Measurements from ENCODE around the gene TCF25.

Gene TCF25

GRCh38 chr16:89919535-89920406, 46.4 kb downstream of the TCF25 start:
- Mint-ChIP-seq H3K4me3 (peak overlapping the region; percentile 50), H3K9me3 (no peaks in the 10 kb centered on the region), H3K27me3 (ENCODE audit: low read depth, poor library complexity) (no peaks in the 10 kb centered on the region), H3K36me3 (ENCODE audit: low read depth) (no peaks in the 10 kb centered on the region), H3K27ac (no peak overlapping the region), H3K4me1 (peaks cover 48% of the 10 kb centered on the region)
- TF ChIP-seq CTCF (IDR thresholded peaks at IDR 0.05): no peak
- no peak for DNase-seq

GRCh38 chr16:89920723-89921122, 47.3 kb downstream of the TCF25 start:
- peaks cover 49% of the 10 kb centered on the region for H3K4me1 Mint-ChIP-seq
- no peaks in the 10 kb centered on the region for H3K27me3 Mint-ChIP-seq (ENCODE audit: low read depth, poor library complexity)
- H3K4me3 Mint-ChIP-seq: peak overlapping the region; percentile 70
- DNase-seq: no peak
- no peak overlapping the region for H3K27ac Mint-ChIP-seq
- H3K9me3 Mint-ChIP-seq: no peaks in the 10 kb centered on the region
- no peaks in the 10 kb centered on the region for H3K36me3 Mint-ChIP-seq (ENCODE audit: low read depth)
- TF ChIP-seq CTCF (IDR thresholded peaks at IDR 0.05): no peak

GRCh38 chr16:89921131-89921701, 47.8 kb downstream of the TCF25 start:
- H3K9me3 Mint-ChIP-seq: no peaks in the 10 kb centered on the region
- TF ChIP-seq CTCF (IDR thresholded peaks at IDR 0.05): no peak
- DNase-seq: no peak
- peaks cover 49% of the 10 kb centered on the region for H3K4me1 Mint-ChIP-seq
- H3K27me3 Mint-ChIP-seq (ENCODE audit: low read depth, poor library complexity): no peaks in the 10 kb centered on the region
- peak overlapping the region; percentile 94 for H3K4me3 Mint-ChIP-seq
- no peaks in the 10 kb centered on the region for H3K36me3 Mint-ChIP-seq (ENCODE audit: low read depth)
- no peak overlapping the region for H3K27ac Mint-ChIP-seq

- no peaks in the 10 kb centered on the region for H3K36me3 Mint-ChIP-seq (ENCODE audit: low read depth)
- H3K27ac Mint-ChIP-seq: peak overlapping the region; percentile 91
Observed at GRCh38 chr16:89921702-89922476, 48.5 kb downstream of the TCF25 start.

GRCh38 chr16:89922477-89922883, 49.1 kb downstream of the TCF25 start:
- TF ChIP-seq CTCF (IDR thresholded peaks at IDR 0.05): no peak
- H3K27me3 Mint-ChIP-seq (ENCODE audit: low read depth, poor library complexity): no peaks in the 10 kb centered on the region
- peak; percentile 72 for DNase-seq
- no peaks in the 10 kb centered on the region for H3K36me3 Mint-ChIP-seq (ENCODE audit: low read depth)
- H3K9me3 Mint-ChIP-seq: no peaks in the 10 kb centered on the region
- peak overlapping the region; percentile 94 for H3K4me3 Mint-ChIP-seq
- peak overlapping the region; percentile 97 for H3K27ac Mint-ChIP-seq
- H3K4me1 Mint-ChIP-seq: peaks cover 48% of the 10 kb centered on the region

More at GRCh38 chr16:89921702-89922476, 48.5 kb downstream of the TCF25 start:
- peak overlapping the region; percentile 94 for H3K4me3 Mint-ChIP-seq
- no peaks in the 10 kb centered on the region for H3K27me3 Mint-ChIP-seq (ENCODE audit: low read depth, poor library complexity)
- peaks cover 49% of the 10 kb centered on the region for H3K4me1 Mint-ChIP-seq
- DNase-seq: peak; percentile 74
- no peak for TF ChIP-seq CTCF (IDR thresholded peaks at IDR 0.05)
- no peaks in the 10 kb centered on the region for H3K9me3 Mint-ChIP-seq

Data from nephron progenitor cell (in vitro differentiated cells).